PFSK-1 (cell line): ENCODE measurements around the gene PLAC1.

Source experiments
- FOXP2 ChIP-seq: optimal IDR thresholded peaks from 2 replicates; pipeline ENCODE3; 2011; ENCODE audit warnings: borderline replicate concordance, control low read depth, inconsistent platforms; ENCODE audit not compliant: insufficient read depth; ENCODE audit errors: extremely low read length, extremely low read depth
- POLR2AphosphoS5 ChIP-seq: IDR thresholded peaks from 2 replicates; pipeline ENCODE4 v1.6.1; 2012; ENCODE audit warnings: low read depth, mild to moderate bottlenecking, control low read depth, low read length, moderate library complexity
- REST ChIP-seq, 2 experiments: IDR thresholded peaks; 2 replicates each; pipeline versions ENCODE4 v1.6.1 to v1.8.0; 2011 to 2012; ENCODE audit warnings: low read depth in 2 of 2, low read length in 2 of 2, control low read depth in 1 of 2, inconsistent platforms in 1 of 2, mild to moderate bottlenecking in 1 of 2, moderate library complexity in 1 of 2; ENCODE audit not compliant: insufficient read depth in 1 of 2
- SIN3A ChIP-seq: IDR thresholded peaks from 2 replicates; pipeline ENCODE4 v1.6.1; 2012; ENCODE audit warnings: mild to moderate bottlenecking, low read length, moderate library complexity, borderline replicate concordance; ENCODE audit not compliant: insufficient read depth
- TAF1 ChIP-seq: IDR thresholded peaks from 2 replicates; pipeline ENCODE4 v1.6.1; 2012; ENCODE audit warnings: low read length, control low read depth, borderline replicate concordance; ENCODE audit not compliant: insufficient read depth

The PLAC1 gene

GRCh38 chrX:134671294-134671693 lies 13.0 kb upstream of the PLAC1 start:
- TF ChIP-seq SIN3A (no peak), REST (IDR thresholded peaks at IDR 0.05; ENCODE audit: insufficient read depth in 1 of 2, low read depth in 2 of 2, low read length in 2 of 2) (no peak), FOXP2 (no peak), TAF1 (no peak), POLR2AphosphoS5 (no peak)

- TF ChIP-seq REST (IDR thresholded peaks at IDR 0.05; ENCODE audit: insufficient read depth in 1 of 2, low read depth in 2 of 2, low read length in 2 of 2) (no peak), FOXP2 (no peak)
These were observed 12.1 kb upstream of the PLAC1 start for GRCh38 chrX:134670134-134670924.

GRCh38 chrX:134669378-134670098 lies 11.3 kb upstream of the PLAC1 start:
- TF ChIP-seq POLR2AphosphoS5: no peak
- no peak for TF ChIP-seq SIN3A
- no peak for TF ChIP-seq FOXP2
- no peak for TF ChIP-seq TAF1
- no peak for TF ChIP-seq REST (IDR thresholded peaks at IDR 0.05; ENCODE audit: insufficient read depth in 1 of 2, low read depth in 2 of 2, low read length in 2 of 2)

GRCh38 chrX:134664202-134664601 lies 5.9 kb upstream of the PLAC1 start:
- TF ChIP-seq TAF1 (no peak), REST (IDR thresholded peaks at IDR 0.05; ENCODE audit: insufficient read depth in 1 of 2, low read depth in 2 of 2, low read length in 2 of 2) (no peak), SIN3A (no peak), POLR2AphosphoS5 (no peak), FOXP2 (no peak)
